HG03342 (cell line): ENCODE results near the gene TMC6.
"Not testable (repeated sequence)": the region's sequence is repeated elsewhere in the genome, so short reads cannot be mapped to it uniquely, and the experiment has no call there.

Experiments
- ATAC-seq: cut with Tn5 transposase; IDR thresholded peaks from one replicate; pipeline ENCODE4 v1.9.1; 2021; ENCODE audit warnings: mild to moderate bottlenecking, moderate library complexity; ENCODE audit not compliant: unreplicated experiment

TMC6 gene

GRCh38 chr17:78159575-78160158 lies 31.1 kb upstream of the TMC6 start:
- no peak for ATAC-seq

- ATAC-seq: no peak
Observed at GRCh38 chr17:78154903-78155811, 26.6 kb upstream of the TMC6 start.

DNA sequence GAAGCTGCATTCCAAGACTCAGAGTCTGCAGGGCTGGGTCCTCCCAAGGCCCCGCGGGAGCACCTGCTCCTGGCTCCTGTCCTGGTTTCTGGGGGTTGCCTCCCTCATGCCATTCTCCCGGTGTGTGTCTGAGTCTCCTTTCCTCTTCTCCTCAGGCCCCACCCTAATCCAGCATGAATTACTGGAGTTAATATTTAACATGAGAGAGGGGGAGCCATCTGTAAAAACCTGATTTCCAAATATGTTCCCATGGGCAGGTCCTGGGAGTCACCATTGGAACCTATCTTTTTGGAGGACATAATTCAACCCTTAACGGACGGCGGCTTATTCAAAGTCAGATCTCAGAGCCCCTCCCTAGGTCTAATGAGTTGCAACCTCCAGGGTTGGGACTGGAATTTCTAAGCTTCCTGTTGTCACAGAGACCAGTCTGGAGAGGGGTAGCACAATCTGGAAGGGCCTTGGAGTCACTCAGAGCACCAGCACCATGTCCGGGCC lies 23.0 kb upstream of the TMC6 start:
- no peak for ATAC-seq

GRCh38 chr17:78148286-78149016 lies 19.9 kb upstream of the TMC6 start:
- no peak for ATAC-seq

DNA sequence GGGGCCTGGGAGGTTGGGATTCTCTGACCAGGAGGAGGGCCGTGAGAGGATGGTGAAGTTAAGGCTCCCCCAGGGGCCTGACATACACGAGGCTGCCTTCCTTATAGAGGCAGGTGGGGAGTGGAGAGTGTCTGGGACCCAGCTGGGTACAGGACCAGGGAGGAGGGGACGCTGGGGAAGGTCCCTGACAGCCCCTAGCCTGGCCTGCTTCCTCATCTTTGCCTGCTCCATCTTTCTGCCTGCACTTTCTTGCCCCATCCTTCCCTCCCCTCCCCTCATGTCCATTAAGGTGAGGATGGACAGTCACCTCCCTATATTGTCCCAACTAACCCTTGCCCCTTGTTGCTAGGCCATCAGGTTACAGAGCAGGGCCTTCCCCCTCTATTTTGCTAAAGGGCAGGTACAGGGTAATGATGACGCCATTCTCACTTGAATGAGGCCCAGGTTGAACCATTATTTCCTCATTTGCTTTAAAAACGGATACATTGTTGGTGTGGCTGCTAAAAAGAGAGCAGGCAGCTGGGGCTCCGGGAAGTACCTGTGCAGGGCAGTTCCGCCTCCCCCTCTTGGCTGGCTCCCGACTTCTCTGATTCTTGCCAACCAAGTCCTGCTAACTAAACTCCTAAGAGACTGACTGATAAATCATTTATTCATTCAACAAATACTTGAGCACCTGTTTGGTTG lies 18.9 kb upstream of the TMC6 start:
- peak; percentile 46 for ATAC-seq

DNA sequence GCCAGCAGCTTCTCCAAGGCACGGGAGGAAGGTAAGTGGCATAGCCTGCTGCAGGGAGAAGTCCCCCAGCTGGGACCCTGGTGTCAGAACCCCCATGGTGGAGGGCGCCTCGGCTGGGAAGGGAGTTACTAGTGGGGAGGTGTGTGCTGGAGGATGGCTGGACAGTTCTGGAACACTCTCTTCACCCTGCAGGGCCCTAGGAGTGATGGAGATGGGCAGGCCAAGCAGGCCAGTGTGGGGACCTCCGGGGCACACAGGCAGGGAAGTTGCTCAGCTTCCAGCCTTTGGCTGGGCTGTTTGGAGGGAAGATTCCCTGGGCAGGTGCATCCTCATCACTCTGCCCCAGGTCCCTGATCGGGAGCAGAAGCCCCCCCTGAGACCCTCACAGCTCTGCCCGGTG lies 18.3 kb upstream of the TMC6 start:
- ATAC-seq: no peak

GRCh38 chr17:78146471-78146869 lies 17.9 kb upstream of the TMC6 start:
- ATAC-seq: no peak

DNA sequence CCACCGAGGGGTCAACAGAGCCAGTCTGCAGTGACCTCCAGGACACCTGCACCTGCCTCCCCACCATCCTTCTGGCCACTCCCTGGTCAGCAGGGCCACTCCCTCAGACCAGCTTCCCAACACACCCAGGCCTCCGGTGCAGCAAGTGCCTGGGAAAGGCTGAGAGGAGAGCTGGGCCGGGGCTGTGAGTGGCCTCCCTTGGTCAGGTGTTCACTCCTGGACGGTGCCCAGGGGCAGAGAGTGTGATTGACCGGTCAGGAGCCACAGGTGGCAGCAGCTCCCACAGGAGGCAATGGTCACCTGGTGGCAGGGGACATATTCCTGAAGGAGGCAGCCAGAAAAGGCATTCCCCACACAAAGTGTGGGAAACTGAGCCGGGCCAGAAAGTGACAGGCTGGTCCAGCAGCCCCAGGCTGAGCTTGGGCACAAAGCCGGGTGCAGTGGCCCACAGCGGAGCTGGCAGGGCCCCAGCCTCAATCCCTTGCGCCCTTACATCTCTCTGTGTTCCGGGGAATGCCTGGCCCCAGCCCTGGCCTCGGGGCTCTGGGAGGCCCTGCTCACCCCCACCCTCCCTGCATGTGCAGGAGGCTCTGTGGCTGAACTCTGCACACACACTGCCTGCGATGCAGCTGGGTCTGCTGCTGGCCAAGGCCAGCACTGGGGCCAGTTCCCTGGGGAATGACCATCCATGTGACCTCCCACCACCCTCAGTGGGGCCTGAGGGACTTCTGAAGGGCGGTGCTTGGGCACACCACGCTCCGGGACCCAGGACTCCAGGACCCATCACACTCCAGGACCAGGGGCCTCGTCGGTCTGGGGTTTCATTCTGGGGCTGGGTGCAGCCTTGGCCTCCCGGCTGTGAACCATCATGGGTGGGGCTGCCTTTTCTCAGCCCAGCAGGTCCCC lies 16.4 kb upstream of the TMC6 start:
- no peak for ATAC-seq

DNA sequence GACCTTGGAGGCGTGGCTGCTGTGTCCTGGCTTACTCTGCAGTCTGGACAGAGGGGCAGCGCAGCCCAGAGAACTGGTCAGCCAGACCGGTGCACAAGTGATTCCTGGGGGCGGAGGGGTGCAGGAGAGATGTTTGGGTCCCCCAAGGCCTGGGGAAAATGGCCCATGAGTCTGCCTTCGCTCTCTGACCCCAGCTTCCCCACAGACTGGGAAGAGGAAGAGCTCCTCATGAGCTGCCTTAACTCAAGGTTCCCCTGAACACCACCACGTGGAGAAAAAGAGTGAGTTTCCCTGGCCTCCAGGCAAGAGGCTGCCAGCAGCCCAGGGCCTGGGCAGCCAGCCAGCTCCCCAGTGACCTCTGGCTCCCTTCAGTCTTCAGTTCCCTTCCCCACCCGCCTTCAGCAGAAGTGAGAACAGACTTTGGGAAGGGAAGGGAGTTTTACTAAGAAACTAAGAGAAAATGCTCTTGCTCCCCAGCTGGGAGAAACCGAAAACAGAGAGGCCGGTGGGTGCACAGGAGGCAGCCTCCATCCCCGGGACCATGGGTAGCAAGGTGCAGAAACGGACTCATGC lies 15.7 kb upstream of the TMC6 start:
- ATAC-seq: no peak

DNA sequence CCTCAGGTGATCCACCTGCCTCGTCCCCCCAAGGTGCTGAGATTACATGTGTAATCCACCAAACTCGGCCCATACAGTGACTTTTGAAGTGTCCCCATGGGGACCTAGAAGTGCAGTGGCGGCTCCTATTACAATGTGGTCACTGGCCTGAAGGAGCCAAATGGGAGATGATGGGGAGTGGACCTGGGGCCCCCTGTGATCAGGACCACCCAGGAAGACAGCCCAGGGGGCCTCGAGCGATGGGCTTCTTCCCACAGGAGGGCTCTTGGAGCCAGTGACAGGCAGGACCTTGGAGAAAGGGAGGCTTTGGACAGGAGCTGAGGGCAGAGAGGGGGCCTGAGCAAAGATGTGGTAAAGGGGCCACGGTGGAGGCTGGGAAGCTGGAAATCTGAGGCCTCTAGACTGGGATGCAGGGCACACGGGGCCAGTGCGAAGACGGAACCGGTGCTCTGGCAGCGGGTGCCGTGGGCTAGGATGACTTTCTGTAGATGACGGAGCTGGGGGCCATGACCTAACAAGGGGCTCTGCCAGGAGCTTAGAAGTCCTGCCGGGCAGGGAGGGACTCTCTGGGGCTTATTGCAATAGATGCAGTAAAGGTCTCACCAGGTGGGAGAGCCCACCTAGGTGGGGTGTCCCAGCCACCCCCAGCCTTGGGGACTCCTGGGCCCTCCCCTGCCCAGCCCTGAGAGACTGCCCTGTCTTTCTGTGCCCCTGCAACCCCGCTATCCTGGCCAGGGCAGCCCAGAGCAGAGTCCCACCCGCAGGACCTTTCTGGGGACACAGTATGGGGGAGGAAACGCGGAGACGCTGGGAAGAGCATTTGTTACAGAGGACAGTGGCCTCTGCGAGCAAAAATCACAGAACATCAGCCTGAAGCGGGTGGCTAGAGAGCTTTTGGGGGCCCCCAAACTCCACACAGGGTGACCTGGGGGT lies 14.9 kb upstream of the TMC6 start:
- ATAC-seq: no peak

DNA sequence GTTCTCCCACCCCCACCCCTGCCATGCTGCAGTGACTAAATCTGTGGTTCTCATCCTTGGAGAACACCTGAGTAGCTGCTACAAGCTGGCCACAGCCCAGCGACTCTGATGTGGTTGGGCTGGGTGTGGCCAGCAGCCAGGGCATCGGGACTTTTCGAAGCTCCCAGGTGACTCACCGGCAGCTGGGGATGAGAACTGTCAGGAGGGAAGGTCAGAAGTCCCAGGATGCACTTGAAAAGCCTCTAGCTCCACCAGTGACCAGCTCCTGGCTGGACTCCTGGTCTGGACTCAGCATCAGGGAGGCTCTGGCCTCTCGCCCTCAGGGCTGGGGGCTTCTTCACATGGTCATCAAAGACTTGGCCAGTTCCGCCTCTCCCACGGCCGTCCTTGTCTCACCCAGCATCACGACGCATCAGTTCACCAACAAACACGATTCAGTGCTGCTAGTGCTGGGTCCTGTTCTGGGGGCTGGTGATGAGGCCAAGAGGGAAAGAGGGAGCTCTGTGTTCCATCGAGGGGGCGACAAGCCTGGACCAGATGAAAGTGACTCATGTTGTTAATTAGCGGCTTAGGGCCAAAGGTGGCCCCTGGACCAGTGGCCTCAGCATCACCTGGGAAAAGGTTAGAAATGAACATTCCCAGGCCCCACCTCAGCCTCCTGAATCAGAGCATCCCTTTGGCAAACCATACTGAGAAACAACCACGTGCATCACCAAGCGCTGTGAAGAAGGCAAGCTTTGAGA lies 13.7 kb upstream of the TMC6 start:
- no peak for ATAC-seq

- ATAC-seq: no peak
Observed at GRCh38 chr17:78141437-78142118, 13.0 kb upstream of the TMC6 start.

- ATAC-seq: peak; percentile 78
Observed at GRCh38 chr17:78140169-78141051, 11.9 kb upstream of the TMC6 start.

DNA sequence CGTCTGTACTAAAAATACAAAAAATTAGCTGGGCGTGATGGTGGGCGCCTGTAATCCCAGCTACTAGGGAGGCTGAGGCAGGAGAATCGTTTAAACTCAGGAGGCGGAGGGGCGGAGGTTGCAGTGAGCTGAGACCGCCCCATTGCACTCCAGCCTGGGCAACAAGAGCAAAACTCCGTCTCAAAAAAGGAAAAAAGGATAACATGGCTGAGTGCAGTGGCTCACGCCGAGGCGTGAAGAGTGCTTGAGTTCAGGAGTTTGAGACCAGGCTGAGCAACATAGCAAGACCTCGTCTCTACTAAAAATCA lies 11.3 kb upstream of the TMC6 start:
- not testable (repeated sequence) for ATAC-seq

DNA sequence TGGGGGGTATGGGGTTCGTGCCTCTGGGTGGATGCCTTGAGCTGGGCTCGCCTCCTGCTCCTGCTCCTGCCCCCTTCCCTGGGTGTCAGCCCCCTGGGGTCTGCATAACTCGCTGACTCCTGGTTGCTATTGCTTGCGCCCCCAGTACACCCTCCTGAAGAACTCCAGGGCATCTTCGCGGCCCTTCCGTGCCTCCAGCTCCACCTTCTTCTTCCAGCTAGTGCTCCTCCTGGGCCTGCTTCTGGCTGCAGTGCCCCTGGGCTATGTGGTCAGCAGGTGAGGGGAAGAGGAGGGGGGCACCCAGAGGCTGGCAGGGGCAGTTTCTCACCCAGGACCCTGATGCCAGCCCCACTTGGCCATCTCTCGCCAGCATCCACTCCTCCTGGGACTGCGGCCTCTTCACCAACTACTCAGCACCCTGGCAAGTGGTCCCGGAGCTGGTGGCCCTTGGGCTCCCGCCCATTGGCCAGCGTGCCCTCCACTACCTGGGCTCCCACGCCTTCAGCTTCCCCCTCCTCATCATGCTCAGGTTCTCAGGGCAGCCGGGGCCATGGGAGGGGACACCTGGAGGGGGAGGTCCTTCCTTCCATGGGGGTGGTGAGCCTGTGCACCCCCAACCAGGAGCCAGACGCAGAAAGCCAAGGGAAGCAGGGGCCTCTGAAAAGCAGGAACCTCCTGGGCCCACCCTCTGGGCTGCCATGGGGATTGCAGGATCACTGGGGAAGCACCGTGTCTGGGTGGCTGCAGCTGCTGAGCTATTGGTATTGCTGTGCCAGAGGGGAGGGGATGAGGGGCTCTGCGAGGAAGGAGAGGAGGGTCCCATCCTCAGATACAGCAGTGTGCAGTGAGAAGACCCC lies 9.9 kb upstream of the TMC6 start:
- ATAC-seq: no peak
